ENCODE results near the gene OPN1MW3. TPM values are rescaled to one million over a fixed set of nuclear protein-coding genes. Genes with fewer than 3 reads are reported as not detected.
A peak's percentile ranks its signal among the peaks of the same experiment; 100 is the strongest.
"Not testable (repeated sequence)": the region's sequence is repeated elsewhere in the genome, so short reads cannot be mapped to it uniquely, and the experiment has no call there.

Gene OPN1MW3
- total RNA-seq: not detected

GRCh38 chrX:154257282-154257681 is at the start of gene OPN1MW3:
Gene OPN1MW3 (plus strand): TSS chrX:154257582. CDS start chrX:154257620, 38 bp downstream.
- H3K9me3 ChIP-seq; DNase-seq; H3K4me3 ChIP-seq; in situ Hi-C loops (cut with MboI; ENCODE audit: low sequenced_read_pairs in 4 of 4); H3K27ac ChIP-seq; H3K4me1 ChIP-seq; H3K27me3 ChIP-seq; H3K36me3 ChIP-seq; intact Hi-C loops (cut with DNase I; ENCODE audit: low total_unique reads); ATAC-seq: not testable (repeated sequence)

GRCh38 chrX:154209670-154210418 is 47.5 kb upstream of the OPN1MW3 start:
- H3K27ac ChIP-seq; H3K4me1 ChIP-seq; H3K27me3 ChIP-seq; H3K36me3 ChIP-seq; H3K4me3 ChIP-seq; intact Hi-C loops (cut with DNase I; ENCODE audit: low total_unique reads); DNase-seq; H3K9me3 ChIP-seq; in situ Hi-C loops (cut with MboI; ENCODE audit: low sequenced_read_pairs in 4 of 4): not testable (repeated sequence)
- ATAC-seq: peak; percentile 47 to 80

GRCh38 chrX:154211057-154211456 is 46.3 kb upstream of the OPN1MW3 start:
- ATAC-seq; H3K27me3 ChIP-seq; in situ Hi-C loops (cut with MboI; ENCODE audit: low sequenced_read_pairs in 4 of 4); H3K9me3 ChIP-seq; H3K4me3 ChIP-seq; H3K36me3 ChIP-seq; H3K4me1 ChIP-seq; H3K27ac ChIP-seq; intact Hi-C loops (cut with DNase I; ENCODE audit: low total_unique reads): not testable (repeated sequence)
- peak in 1 of 2 donors; percentile 1 for DNase-seq

- ATAC-seq; H3K4me1 ChIP-seq; H3K27ac ChIP-seq; H3K36me3 ChIP-seq; H3K4me3 ChIP-seq; DNase-seq; H3K9me3 ChIP-seq; intact Hi-C loops (cut with DNase I; ENCODE audit: low total_unique reads); in situ Hi-C loops (cut with MboI; ENCODE audit: low sequenced_read_pairs in 4 of 4); H3K27me3 ChIP-seq: not testable (repeated sequence)
These were observed 45.9 kb upstream of the OPN1MW3 start for GRCh38 chrX:154211499-154211898.

GRCh38 chrX:154219456-154219855 is 37.9 kb upstream of the OPN1MW3 start, which contains the start of gene OPN1MW2:
Gene OPN1MW2 (plus strand): TSS chrX:154219756. CDS start chrX:154219816, 60 bp downstream.
- ATAC-seq; H3K27ac ChIP-seq; H3K4me1 ChIP-seq; H3K9me3 ChIP-seq; DNase-seq; H3K36me3 ChIP-seq; in situ Hi-C loops (cut with MboI; ENCODE audit: low sequenced_read_pairs in 4 of 4); H3K27me3 ChIP-seq; H3K4me3 ChIP-seq; intact Hi-C loops (cut with DNase I; ENCODE audit: low total_unique reads): not testable (repeated sequence)

- intact Hi-C loops (cut with DNase I; ENCODE audit: low total_unique reads); DNase-seq; H3K4me1 ChIP-seq; H3K9me3 ChIP-seq; H3K27me3 ChIP-seq; ATAC-seq; H3K4me3 ChIP-seq; in situ Hi-C loops (cut with MboI; ENCODE audit: low sequenced_read_pairs in 4 of 4); H3K27ac ChIP-seq; H3K36me3 ChIP-seq: not testable (repeated sequence)
These were observed 32.1 kb upstream of the OPN1MW3 start for GRCh38 chrX:154225292-154225691.

GRCh38 chrX:154226706-154227105 is 30.7 kb upstream of the OPN1MW3 start:
- in situ Hi-C loops (cut with MboI; ENCODE audit: low sequenced_read_pairs in 4 of 4); H3K9me3 ChIP-seq; intact Hi-C loops (cut with DNase I; ENCODE audit: low total_unique reads); H3K4me1 ChIP-seq; H3K4me3 ChIP-seq; H3K27me3 ChIP-seq; ATAC-seq; H3K27ac ChIP-seq; H3K36me3 ChIP-seq; DNase-seq: not testable (repeated sequence)

- H3K27me3 ChIP-seq; intact Hi-C loops (cut with DNase I; ENCODE audit: low total_unique reads); DNase-seq; H3K36me3 ChIP-seq; H3K9me3 ChIP-seq; in situ Hi-C loops (cut with MboI; ENCODE audit: low sequenced_read_pairs in 4 of 4); H3K4me3 ChIP-seq; H3K4me1 ChIP-seq; ATAC-seq; H3K27ac ChIP-seq: not testable (repeated sequence)
These were observed 25.9 kb upstream of the OPN1MW3 start for GRCh38 chrX:154231443-154231842.

- H3K4me3 ChIP-seq; in situ Hi-C loops (cut with MboI; ENCODE audit: low sequenced_read_pairs in 4 of 4); H3K27ac ChIP-seq; H3K27me3 ChIP-seq; ATAC-seq; H3K9me3 ChIP-seq; DNase-seq; intact Hi-C loops (cut with DNase I; ENCODE audit: low total_unique reads); H3K36me3 ChIP-seq; H3K4me1 ChIP-seq: not testable (repeated sequence)
These were observed 23.8 kb upstream of the OPN1MW3 start for GRCh38 chrX:154233620-154234019.

GRCh38 chrX:154238939-154239559 is 18.3 kb upstream of the OPN1MW3 start:
- in situ Hi-C loops (cut with MboI; ENCODE audit: low sequenced_read_pairs in 4 of 4); H3K27me3 ChIP-seq; H3K4me3 ChIP-seq; H3K36me3 ChIP-seq; ATAC-seq; DNase-seq; H3K27ac ChIP-seq; intact Hi-C loops (cut with DNase I; ENCODE audit: low total_unique reads); H3K4me1 ChIP-seq; H3K9me3 ChIP-seq: not testable (repeated sequence)

- intact Hi-C loops (cut with DNase I; ENCODE audit: low total_unique reads); in situ Hi-C loops (cut with MboI; ENCODE audit: low sequenced_read_pairs in 4 of 4); ATAC-seq; H3K4me3 ChIP-seq; H3K27ac ChIP-seq; DNase-seq; H3K9me3 ChIP-seq; H3K36me3 ChIP-seq; H3K4me1 ChIP-seq; H3K27me3 ChIP-seq: not testable (repeated sequence)
These were observed 17.3 kb upstream of the OPN1MW3 start for GRCh38 chrX:154239982-154240503.
